Measurements from ENCODE around the gene BPI. TPM values are rescaled to one million over a fixed set of nuclear protein-coding genes. Genes with fewer than 3 reads are reported as not detected.
A peak's percentile ranks its signal among the peaks of the same experiment; 100 is the strongest.
"Not testable (repeated sequence)": the region's sequence is repeated elsewhere in the genome, so short reads cannot be mapped to it uniquely, and the experiment has no call there.

The BPI gene
- total RNA-seq, 2 donors from 2014 or later, result not detected

- peaks cover 31 to 58% of the 10 kb centered on the region in 2 donors for H3K27me3 Mint-ChIP-seq
- no peak overlapping the region for H3K4me3 Mint-ChIP-seq
- no peaks in the 10 kb centered on the region for H3K36me3 Mint-ChIP-seq
- H3K4me1 Mint-ChIP-seq (ENCODE audit: low read depth in 2 of 2), result no peaks in the 10 kb centered on the region
- H3K9me3 Mint-ChIP-seq, result no peaks in the 10 kb centered on the region
- no peak for ATAC-seq
- H3K27ac Mint-ChIP-seq, result no peak overlapping the region
- DNase-seq (ENCODE audit: low spot score), result no peak
These were observed 34.2 kb upstream of the BPI start for GRCh38 chr20:38269715-38270114.

GRCh38 chr20:38270869-38271605 lies 32.9 kb upstream of the BPI start:
- DNase-seq (ENCODE audit: low spot score) (no peak), ATAC-seq (no peak)
- Mint-ChIP-seq H3K27me3 (peaks cover 27 to 47% of the 10 kb centered on the region in 2 donors), H3K4me3 (no peak overlapping the region), H3K36me3 (no peaks in the 10 kb centered on the region), H3K4me1 (ENCODE audit: low read depth in 2 of 2) (no peaks in the 10 kb centered on the region), H3K27ac (no peak overlapping the region), H3K9me3 (no peaks in the 10 kb centered on the region)

- H3K36me3 Mint-ChIP-seq, result no peaks in the 10 kb centered on the region
- H3K4me3 Mint-ChIP-seq, result no peak overlapping the region
- ATAC-seq, result no peak
- DNase-seq (ENCODE audit: low spot score), result no peak
- no peaks in the 10 kb centered on the region for H3K4me1 Mint-ChIP-seq (ENCODE audit: low read depth in 2 of 2)
- no peak overlapping the region for H3K27ac Mint-ChIP-seq
- H3K27me3 Mint-ChIP-seq, result peaks cover 23 to 41% of the 10 kb centered on the region in 2 donors
- no peaks in the 10 kb centered on the region for H3K9me3 Mint-ChIP-seq
These were observed 32.3 kb upstream of the BPI start for GRCh38 chr20:38271608-38272120.

- Mint-ChIP-seq H3K27me3 (peaks cover 20 to 37% of the 10 kb centered on the region in 2 donors), H3K36me3 (no peaks in the 10 kb centered on the region), H3K9me3 (no peaks in the 10 kb centered on the region), H3K4me3 (no peak overlapping the region), H3K4me1 (ENCODE audit: low read depth in 2 of 2) (no peaks in the 10 kb centered on the region), H3K27ac (no peak overlapping the region)
- DNase-seq (ENCODE audit: low spot score) (no peak), ATAC-seq (no peak)
These were observed 31.6 kb upstream of the BPI start for GRCh38 chr20:38272398-38272797.

- H3K27me3 Mint-ChIP-seq, result peaks cover 20 to 36% of the 10 kb centered on the region in 2 donors
- DNase-seq (ENCODE audit: low spot score) (no peak), ATAC-seq (no peak)
- no peaks in the 10 kb centered on the region for H3K4me1 Mint-ChIP-seq (ENCODE audit: low read depth in 2 of 2)
- H3K36me3 Mint-ChIP-seq, result no peaks in the 10 kb centered on the region
- no peaks in the 10 kb centered on the region for H3K9me3 Mint-ChIP-seq
- no peak overlapping the region for H3K27ac Mint-ChIP-seq
- no peak overlapping the region for H3K4me3 Mint-ChIP-seq
These were observed 31.0 kb upstream of the BPI start for GRCh38 chr20:38272961-38273360.

- Mint-ChIP-seq H3K36me3 (no peaks in the 10 kb centered on the region), H3K27me3 (peaks cover 6 to 15% of the 10 kb centered on the region in 2 donors), H3K9me3 (no peaks in the 10 kb centered on the region), H3K4me1 (ENCODE audit: low read depth in 2 of 2) (no peaks in the 10 kb centered on the region), H3K4me3 (no peak overlapping the region), H3K27ac (no peak overlapping the region)
- ATAC-seq (no peak), DNase-seq (ENCODE audit: low spot score) (no peak)
These were observed 28.0 kb upstream of the BPI start for GRCh38 chr20:38275815-38276550.

GRCh38 chr20:38277285-38277684 lies 26.7 kb upstream of the BPI start:
- no peaks in the 10 kb centered on the region for H3K9me3 Mint-ChIP-seq
- no peak overlapping the region for H3K4me3 Mint-ChIP-seq
- no peak for DNase-seq (ENCODE audit: low spot score)
- H3K27ac Mint-ChIP-seq, result no peak overlapping the region
- H3K27me3 Mint-ChIP-seq, result peaks cover 6 to 8% of the 10 kb centered on the region in 2 donors
- no peaks in the 10 kb centered on the region for H3K4me1 Mint-ChIP-seq (ENCODE audit: low read depth in 2 of 2)
- no peaks in the 10 kb centered on the region for H3K36me3 Mint-ChIP-seq
- no peak for ATAC-seq

- Mint-ChIP-seq H3K36me3 (no peaks in the 10 kb centered on the region), H3K27me3 (peaks cover 4% of the 10 kb centered on the region in 2 donors), H3K4me1 (ENCODE audit: low read depth in 2 of 2) (no peaks in the 10 kb centered on the region), H3K27ac (no peak overlapping the region), H3K9me3 (no peaks in the 10 kb centered on the region), H3K4me3 (no peak overlapping the region)
- DNase-seq (ENCODE audit: low spot score), result no peak
- ATAC-seq, result no peak
These were observed 26.3 kb upstream of the BPI start for GRCh38 chr20:38277691-38278090.

GRCh38 chr20:38278131-38278530 lies 25.8 kb upstream of the BPI start:
- DNase-seq (ENCODE audit: low spot score), result no peak
- Mint-ChIP-seq H3K27me3 (peaks cover 0 to 3% of the 10 kb centered on the region in 2 donors), H3K4me3 (no peak overlapping the region), H3K4me1 (ENCODE audit: low read depth in 2 of 2) (no peaks in the 10 kb centered on the region), H3K36me3 (no peaks in the 10 kb centered on the region), H3K9me3 (no peaks in the 10 kb centered on the region), H3K27ac (no peak overlapping the region)
- peak in 1 of 2 donors; percentile 20 for ATAC-seq

GRCh38 chr20:38278763-38279162 lies 25.2 kb upstream of the BPI start:
- Mint-ChIP-seq H3K4me1 (ENCODE audit: low read depth in 2 of 2) (no peaks in the 10 kb centered on the region), H3K27me3 (peaks cover 0 to 6% of the 10 kb centered on the region in 2 donors), H3K4me3 (no peak overlapping the region), H3K27ac (no peak overlapping the region), H3K9me3 (no peaks in the 10 kb centered on the region), H3K36me3 (no peaks in the 10 kb centered on the region)
- no peak for DNase-seq (ENCODE audit: low spot score)
- no peak for ATAC-seq

GRCh38 chr20:38281176-38281915 lies 22.6 kb upstream of the BPI start:
- not testable (repeated sequence) for H3K27me3 Mint-ChIP-seq; H3K9me3 Mint-ChIP-seq; H3K36me3 Mint-ChIP-seq; ATAC-seq; H3K4me3 Mint-ChIP-seq; H3K27ac Mint-ChIP-seq; H3K4me1 Mint-ChIP-seq (ENCODE audit: low read depth in 2 of 2); DNase-seq (ENCODE audit: low spot score)

GRCh38 chr20:38283236-38283635 lies 20.7 kb upstream of the BPI start:
- peaks cover 17 to 18% of the 10 kb centered on the region in 2 donors for H3K27me3 Mint-ChIP-seq
- H3K9me3 Mint-ChIP-seq, result no peaks in the 10 kb centered on the region
- H3K36me3 Mint-ChIP-seq, result no peaks in the 10 kb centered on the region
- H3K27ac Mint-ChIP-seq, result no peak overlapping the region
- DNase-seq (ENCODE audit: low spot score) (no peak), ATAC-seq (no peak)
- H3K4me1 Mint-ChIP-seq (ENCODE audit: low read depth in 2 of 2), result peaks cover 0 to 2% of the 10 kb centered on the region in 2 donors
- no peak overlapping the region for H3K4me3 Mint-ChIP-seq

GRCh38 chr20:38284066-38284650 lies 19.8 kb upstream of the BPI start:
- not testable (repeated sequence) for ATAC-seq; H3K4me1 Mint-ChIP-seq (ENCODE audit: low read depth in 2 of 2); H3K9me3 Mint-ChIP-seq; H3K27ac Mint-ChIP-seq; H3K36me3 Mint-ChIP-seq; H3K4me3 Mint-ChIP-seq; DNase-seq (ENCODE audit: low spot score)
- H3K27me3 Mint-ChIP-seq, result peaks cover 17 to 18% of the 10 kb centered on the region in 2 donors
